ENCODE measurements around the gene GALNT18. TPM values are rescaled to one million over a fixed set of nuclear protein-coding genes. Genes with fewer than 3 reads are reported as not detected.

Gene GALNT18
- total RNA-seq, 4 donors from 2014 or later = 4.7 to 20.4 (median 14.1) TPM

DNA sequence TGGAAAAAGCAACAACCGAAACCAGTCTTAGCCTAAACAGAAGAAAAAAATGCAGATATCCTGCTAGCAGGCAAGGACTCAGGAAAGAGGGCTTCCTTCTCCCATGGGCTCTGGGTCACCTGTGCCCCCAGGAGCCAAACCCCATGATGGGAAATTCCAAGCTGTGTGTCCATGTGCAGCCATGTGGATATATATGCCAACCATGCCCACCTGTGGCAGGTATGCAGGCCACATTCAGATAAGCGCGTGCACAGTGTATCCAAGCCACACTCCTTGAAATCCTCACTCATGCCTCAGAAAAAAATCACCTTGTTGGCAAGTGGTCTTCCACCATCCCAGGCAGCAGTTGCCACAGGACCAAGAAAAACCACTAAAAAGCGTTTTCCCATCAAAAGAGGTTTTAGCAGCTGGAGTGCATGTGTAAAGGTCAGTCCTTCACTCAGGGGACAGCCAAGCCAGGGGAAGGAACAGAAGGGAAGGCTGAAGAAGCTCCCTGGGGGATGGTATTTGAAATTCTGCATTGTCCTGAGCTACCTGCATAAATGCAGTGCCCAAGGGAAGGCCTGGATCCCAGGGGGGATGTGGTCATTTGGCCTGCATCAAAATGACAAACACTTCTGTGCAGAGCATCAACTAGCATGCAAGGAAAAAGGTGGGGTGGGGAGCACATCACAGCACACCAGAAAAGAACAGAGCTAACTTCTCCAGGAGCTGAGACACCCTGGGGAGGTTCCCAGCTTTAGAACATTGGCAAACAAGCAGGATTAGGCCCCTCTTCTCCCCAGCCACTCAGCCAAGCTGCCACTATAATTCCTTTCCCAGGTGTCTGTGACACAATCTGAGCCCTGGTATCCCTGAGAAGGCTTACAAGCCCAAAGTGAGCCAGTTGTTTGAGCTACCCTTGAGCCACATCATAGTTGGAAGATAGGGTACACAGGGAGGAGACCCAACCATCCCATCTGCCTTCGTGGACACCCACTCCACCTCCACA lies 76.2 kb downstream of the GALNT18 start:
- no peaks in the 10 kb centered on the region for H3K27me3 ChIP-seq
- H3K4me3 ChIP-seq = no peak overlapping the region
- no peak for DNase-seq
- no peaks in the 10 kb centered on the region for H3K9me3 ChIP-seq
- no peaks in the 10 kb centered on the region for H3K36me3 ChIP-seq
- intact Hi-C loops (cut with DNase I) = no loop called here
- no peak overlapping the region for H3K27ac ChIP-seq
- TF ChIP-seq, protein P1, sequence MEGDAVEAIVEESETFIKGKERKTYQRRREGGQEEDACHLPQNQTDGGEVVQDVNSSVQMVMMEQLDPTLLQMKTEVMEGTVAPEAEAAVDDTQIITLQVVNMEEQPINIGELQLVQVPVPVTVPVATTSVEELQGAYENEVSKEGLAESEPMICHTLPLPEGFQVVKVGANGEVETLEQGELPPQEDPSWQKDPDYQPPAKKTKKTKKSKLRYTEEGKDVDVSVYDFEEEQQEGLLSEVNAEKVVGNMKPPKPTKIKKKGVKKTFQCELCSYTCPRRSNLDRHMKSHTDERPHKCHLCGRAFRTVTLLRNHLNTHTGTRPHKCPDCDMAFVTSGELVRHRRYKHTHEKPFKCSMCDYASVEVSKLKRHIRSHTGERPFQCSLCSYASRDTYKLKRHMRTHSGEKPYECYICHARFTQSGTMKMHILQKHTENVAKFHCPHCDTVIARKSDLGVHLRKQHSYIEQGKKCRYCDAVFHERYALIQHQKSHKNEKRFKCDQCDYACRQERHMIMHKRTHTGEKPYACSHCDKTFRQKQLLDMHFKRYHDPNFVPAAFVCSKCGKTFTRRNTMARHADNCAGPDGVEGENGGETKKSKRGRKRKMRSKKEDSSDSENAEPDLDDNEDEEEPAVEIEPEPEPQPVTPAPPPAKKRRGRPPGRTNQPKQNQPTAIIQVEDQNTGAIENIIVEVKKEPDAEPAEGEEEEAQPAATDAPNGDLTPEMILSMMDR (IDR thresholded peaks at IDR 0.05) = no peak
- TF ChIP-seq POLR2A (IDR thresholded peaks at IDR 0.05) = no peak
- H3K4me1 ChIP-seq = peaks cover 0 to 24% (median 3%) of the 10 kb centered on the region in 3 donors
- 88 to 92% methylated on average over 5 of the region's 5 CpGs for WGBS, 2 donors

GRCh38 chr11:11543656-11544055 lies 78.1 kb downstream of the GALNT18 start:
- no peak for DNase-seq
- WGBS, 2 donors = 81 to 100% methylated on average over 5 of the region's 7 CpGs
- Histone ChIP-seq H3K4me1 (peaks cover 0 to 31% (median 9%) of the 10 kb centered on the region in 3 donors), H3K27me3 (no peaks in the 10 kb centered on the region), H3K36me3 (no peaks in the 10 kb centered on the region), H3K4me3 (no peak overlapping the region), H3K27ac (no peak overlapping the region), H3K9me3 (no peaks in the 10 kb centered on the region)
- TF ChIP-seq POLR2A (IDR thresholded peaks at IDR 0.05) = no peak
- TF ChIP-seq, protein P1 (IDR thresholded peaks at IDR 0.05) = no peak
- intact Hi-C loops (cut with DNase I) = no loop called here

- 84 to 89% methylated on average over 6 of the region's 6 CpGs for whole genome bisulfite sequencing, 2 donors
- no peak overlapping the region for H3K4me3 ChIP-seq
- intact Hi-C loops (cut with DNase I) = no loop called here
- H3K9me3 ChIP-seq = no peaks in the 10 kb centered on the region
- H3K36me3 ChIP-seq = no peaks in the 10 kb centered on the region
- no peak overlapping the region for H3K27ac ChIP-seq
- no peak for TF ChIP-seq POLR2A (IDR thresholded peaks at IDR 0.05)
- TF ChIP-seq, protein P1 (IDR thresholded peaks at IDR 0.05) = no peak
- peaks cover 0 to 52% (median 24%) of the 10 kb centered on the region in 3 donors for H3K4me1 ChIP-seq
- DNase-seq = no peak
- no peaks in the 10 kb centered on the region for H3K27me3 ChIP-seq
These were observed 81.6 kb downstream of the GALNT18 start for GRCh38 chr11:11540157-11540556.

- DNase-seq = no peak
- TF ChIP-seq POLR2A (IDR thresholded peaks at IDR 0.05) = no peak
- TF ChIP-seq, protein P1 (IDR thresholded peaks at IDR 0.05) = no peak
- Histone ChIP-seq H3K27ac (peak overlapping the region in 1 of 4 donors; percentile 52), H3K9me3 (no peaks in the 10 kb centered on the region), H3K27me3 (no peaks in the 10 kb centered on the region), H3K4me1 (peaks cover 0 to 46% (median 29%) of the 10 kb centered on the region in 3 donors), H3K4me3 (no peak overlapping the region), H3K36me3 (no peaks in the 10 kb centered on the region)
- WGBS, 2 donors = 68 to 92% methylated on average over 2 to 6 of the region's 12 CpGs
- intact Hi-C loops (cut with DNase I) = no loop called here
These were observed 83.4 kb downstream of the GALNT18 start for GRCh38 chr11:11538277-11538960.

DNA sequence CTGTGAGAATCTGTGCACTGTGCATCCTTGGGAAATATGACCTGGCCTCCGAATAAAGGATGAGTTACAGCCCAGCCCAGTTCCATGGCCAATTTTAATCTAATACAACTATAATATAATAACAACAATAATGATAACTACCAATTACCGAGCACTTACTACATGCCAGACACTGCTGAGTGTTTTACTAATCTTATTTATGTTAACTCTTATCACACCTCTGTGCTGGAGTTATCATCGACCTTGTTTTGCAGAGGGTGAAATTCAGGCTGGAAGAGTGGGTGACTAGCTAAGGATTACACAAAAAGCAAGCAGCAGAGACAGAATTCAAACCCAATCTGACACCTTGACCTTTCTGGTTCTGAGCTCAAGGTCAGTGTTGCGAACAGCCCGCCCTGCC lies 83.9 kb downstream of the GALNT18 start:
- Histone ChIP-seq H3K36me3 (no peaks in the 10 kb centered on the region), H3K4me3 (no peak overlapping the region), H3K27ac (peak overlapping the region in 1 of 4 donors; percentile 52), H3K4me1 (peaks cover 0 to 47% (median 29%) of the 10 kb centered on the region in 3 donors), H3K27me3 (no peaks in the 10 kb centered on the region), H3K9me3 (no peaks in the 10 kb centered on the region)
- intact Hi-C loops (cut with DNase I) = no loop called here
- no peak for TF ChIP-seq POLR2A (IDR thresholded peaks at IDR 0.05)
- TF ChIP-seq, protein P1 (IDR thresholded peaks at IDR 0.05) = no peak
- DNase-seq = no peak
- WGBS, 2 donors = 63 to 64% methylated on average over 4 of the region's 5 CpGs
